Mesothelial cell of epicardium (in vitro differentiated cells): Measurements from ENCODE around the gene LMAN2. TPM values are rescaled to one million over a fixed set of nuclear protein-coding genes. Genes with fewer than 3 reads are reported as not detected.

ENCODE experiments used
- DNase-seq, 2 experiments: peaks; one replicate each; pipeline ENCODE4 v3.0.0; 2021; ENCODE audit warnings: low spot score in 2 of 2; ENCODE audit not compliant: unreplicated experiment in 2 of 2
- H3K27ac Mint-ChIP-seq: 2 replicates; pipeline ENCODE4 v1.8.0; 2021; ENCODE audit warnings: mixed read lengths
- H3K27me3 Mint-ChIP-seq: 2 replicates; pipeline ENCODE4 v1.8.0; 2021; ENCODE audit warnings: low read depth, mixed read lengths
- H3K36me3 Mint-ChIP-seq: 2 replicates; pipeline ENCODE4 v1.8.0; 2021; ENCODE audit warnings: mixed read lengths
- H3K4me1 Mint-ChIP-seq: 2 replicates; pipeline ENCODE4 v1.8.0; 2021; ENCODE audit warnings: mixed read lengths
- H3K4me3 Mint-ChIP-seq: 2 replicates; pipeline ENCODE4 v1.8.0; 2021; ENCODE audit warnings: mild to moderate bottlenecking, moderate library complexity, mixed read lengths
- H3K9me3 Mint-ChIP-seq: 2 replicates; pipeline ENCODE4 v1.8.0; 2021; ENCODE audit warnings: mixed read lengths
- CTCF ChIP-seq: fragments of 200-600 bp; sonication (generic); IDR thresholded peaks from one replicate; pipeline ENCODE4 v1.5.0; 2021; ENCODE audit warnings: antibody characterized with exemption; ENCODE audit not compliant: unreplicated experiment
- total RNA-seq: library from RNA; stranded (reverse); gene quantifications from 3 replicates; pipeline ENCODE4 v1.2.1, GENCODE V29; 2021

Gene LMAN2
- total RNA-seq, 1 donor from 2014 or later, result 85.4 TPM

- Mint-ChIP-seq H3K27me3 (no peaks in the 10 kb centered on the region), H3K9me3 (no peaks in the 10 kb centered on the region), H3K4me3 (peak overlapping the region; percentile 90), H3K4me1 (peaks cover 40% of the 10 kb centered on the region), H3K36me3 (peaks cover 10% of the 10 kb centered on the region), H3K27ac (peak overlapping the region; percentile 94)
- DNase-seq, result peak in 1 of 2 experiments; percentile 39
- no peak for TF ChIP-seq CTCF
These were observed 46.9 kb downstream of the LMAN2 start for GRCh38 chr5:177304392-177305119.

- peak overlapping the region; percentile 90 for H3K4me3 Mint-ChIP-seq
- peaks cover 43% of the 10 kb centered on the region for H3K4me1 Mint-ChIP-seq
These were observed 47.5 kb downstream of the LMAN2 start for GRCh38 chr5:177303925-177304391.

GRCh38 chr5:177303121-177303924, 48.1 kb downstream of the LMAN2 start, which contains the start of the genes PRELID1 and RAB24:
Gene PRELID1, plus strand, starts transcription at chr5:177303799. Its CDS starts 187 bp downstream, at chr5:177303986.
Gene RAB24, minus strand, starts transcription at chr5:177303719. Its CDS starts 431 bp downstream, at chr5:177303288.
- Mint-ChIP-seq H3K36me3 (peaks cover 10% of the 10 kb centered on the region), H3K9me3 (no peaks in the 10 kb centered on the region), H3K4me3 (peak within 1 kb of the TSS; percentile 90), H3K4me1 (peaks cover 45% of the 10 kb centered on the region), H3K27ac (peak within 1 kb of the TSS; percentile 98), H3K27me3 (no peaks in the 10 kb centered on the region)
- peak; percentile 84 to 94 for DNase-seq
- no peak for TF ChIP-seq CTCF

More at GRCh38 chr5:177303925-177304391, 47.5 kb downstream of the LMAN2 start:
- Mint-ChIP-seq H3K9me3 (no peaks in the 10 kb centered on the region), H3K36me3 (peaks cover 10% of the 10 kb centered on the region), H3K27me3 (no peaks in the 10 kb centered on the region), H3K27ac (peak overlapping the region; percentile 94)
- DNase-seq, result no peak
- no peak for TF ChIP-seq CTCF

GRCh38 chr5:177302354-177303110, 48.9 kb downstream of the LMAN2 start:
- H3K4me1 Mint-ChIP-seq, result peaks cover 45% of the 10 kb centered on the region
- H3K36me3 Mint-ChIP-seq, result peaks cover 10% of the 10 kb centered on the region
- peak in 1 of 2 experiments; percentile 36 for DNase-seq
- H3K4me3 Mint-ChIP-seq, result peak overlapping the region; percentile 90
- no peaks in the 10 kb centered on the region for H3K27me3 Mint-ChIP-seq
- peak overlapping the region; percentile 98 for H3K27ac Mint-ChIP-seq
- no peaks in the 10 kb centered on the region for H3K9me3 Mint-ChIP-seq
- no peak for TF ChIP-seq CTCF

GRCh38 chr5:177301503-177302165, 49.8 kb downstream of the LMAN2 start:
- no peak for DNase-seq
- H3K4me1 Mint-ChIP-seq, result peaks cover 45% of the 10 kb centered on the region
- H3K27me3 Mint-ChIP-seq, result no peaks in the 10 kb centered on the region
- peak overlapping the region; percentile 90 for H3K4me3 Mint-ChIP-seq
- TF ChIP-seq CTCF, result no peak
- H3K27ac Mint-ChIP-seq, result peak overlapping the region; percentile 98
- no peaks in the 10 kb centered on the region for H3K9me3 Mint-ChIP-seq
- peaks cover 8% of the 10 kb centered on the region for H3K36me3 Mint-ChIP-seq
